K562 (cell line): ENCODE data around the gene HSPB1. TPM values are rescaled to one million over a fixed set of nuclear protein-coding genes. Genes with fewer than 3 reads are reported as not detected.

ENCODE experiments used
- EGR1 ChIP-seq: fragments of 450-650 bp; conservative IDR thresholded peaks from 2 replicates; pipeline ENCODE4 v1.6.1; 2017; ENCODE audit warnings: mild to moderate bottlenecking
- FOS ChIP-seq: IDR thresholded peaks from 3 replicates; pipeline ENCODE4 v1.6.1; 2011; ENCODE audit not compliant: insufficient read length; ENCODE audit errors: extremely low read depth
- HDAC3 ChIP-seq: fragments of 450-650 bp; IDR thresholded peaks from 2 replicates; pipeline ENCODE4 v1.6.1; 2018; ENCODE audit warnings: borderline replicate concordance, mild to moderate bottlenecking, moderate library complexity; ENCODE audit not compliant: partially characterized antibody
- IFI16 ChIP-seq: fragments of 250-450 bp; sonication (Bioruptor Pico); IDR thresholded peaks from 2 replicates; pipeline ENCODE4 v2.1.2; 2022; ENCODE audit warnings: mild to moderate bottlenecking, inconsistent platforms
- JUND ChIP-seq, 2 experiments: IDR thresholded peaks; 2 replicates in 1 of 2; 3 replicates in 1 of 2; pipeline ENCODE4 v1.6.1; 2011; ENCODE audit warnings: borderline replicate concordance in 2 of 2, low read depth in 2 of 2, low read length in 2 of 2, improper control_type of control experiment in 1 of 2, missing biosample characterization in 1 of 2, missing genetic modification characterization in 1 of 2, missing genetic modification reagents in 1 of 2
- MTA1 ChIP-seq: fragments of 450-650 bp; IDR thresholded peaks from 2 replicates; pipeline ENCODE4 v1.6.1; 2017; ENCODE audit warnings: borderline replicate concordance
- MTF1 ChIP-seq: fragments of 250-450 bp; sonication (Bioruptor Pico); IDR thresholded peaks from 2 replicates; pipeline ENCODE4 v1.9.0; 2021; ENCODE audit warnings: moderate library complexity, mild to moderate bottlenecking, inconsistent platforms, borderline replicate concordance
- PCBP1 ChIP-seq: fragments of 200-400 bp; formaldehyde crosslinking; IDR thresholded peaks from 2 replicates; pipeline ENCODE4 v1.6.1; 2018; ENCODE audit warnings: mild to moderate bottlenecking, low read depth, low read length; ENCODE audit not compliant: poor library complexity, severe bottlenecking
- PRMT5 ChIP-seq: sonication (generic); formaldehyde crosslinking; IDR thresholded peaks from 2 replicates; pipeline ENCODE4 v1.5.0; 2020; ENCODE audit warnings: missing genetic modification reagents
- PYGO2 ChIP-seq: fragments of 450-650 bp; IDR thresholded peaks from 2 replicates; pipeline ENCODE4 v1.6.1; 2016; ENCODE audit warnings: mild to moderate bottlenecking, missing genetic modification characterization, moderate library complexity, missing compliant biosample characterization
- RCOR1 ChIP-seq, 2 experiments: IDR thresholded peaks; 2 replicates each; pipeline ENCODE4 v1.6.1; 2012; ENCODE audit warnings: low read depth in 2 of 2, low read length in 2 of 2, borderline replicate concordance in 1 of 2, improper control_type of control experiment in 1 of 2
- SMAD2 ChIP-seq: fragments of 150-350 bp; IDR thresholded peaks from 2 replicates; pipeline ENCODE4 v1.6.1; 2014; ENCODE audit warnings: low read depth, mild to moderate bottlenecking, low read length
- STAG1 ChIP-seq: sonication (generic); formaldehyde crosslinking; IDR thresholded peaks from 2 replicates; pipeline ENCODE4 v1.5.0; 2020; ENCODE audit warnings: missing genetic modification reagents, borderline replicate concordance
- ZNF175 ChIP-seq: fragments of 200-800 bp; sonication (Bioruptor generic); IDR thresholded peaks from 2 replicates; pipeline ENCODE4 v1.6.1; 2016; ENCODE audit warnings: low read depth, mild to moderate bottlenecking, missing genetic modification characterization, missing compliant biosample characterization
- ZNF347 ChIP-seq: fragments of 450-650 bp; formaldehyde crosslinking; IDR thresholded peaks from 2 replicates; pipeline ENCODE4 v1.4.0; 2020; ENCODE audit warnings: low read depth, mild to moderate bottlenecking, moderate library complexity
- ZNF584 ChIP-seq: fragments of 200-800 bp; sonication (Bioruptor generic); IDR thresholded peaks from 2 replicates; pipeline ENCODE4 v1.6.1; 2016; ENCODE audit warnings: low read depth, mild to moderate bottlenecking, missing genetic modification characterization, missing compliant biosample characterization
- ZSCAN32 ChIP-seq: fragments of 450-650 bp; formaldehyde crosslinking; IDR thresholded peaks from 2 replicates; pipeline ENCODE4 v1.4.0; 2020; ENCODE audit warnings: mild to moderate bottlenecking, moderate library complexity
- polyA plus RNA-seq, 8 experiments: library from polyadenylated mRNA; depleted of rRNA in 4 of 8; stranded (reverse) in 5 of 8; unstranded in 3 of 8; fragments of >200 nt; fragmentation: Nextera tagmentation in 2 of 8; fragmentation: Illumina TruSeq in 1 of 8; extraction: Ambion mirVana in 2 of 8; extraction: Trizol in 1 of 8; gene quantifications; 2 replicates each; pipeline versions ENCODE4 v1.2.1 to v1.2.3, GENCODE V29; 2011 to 2014; ENCODE audit warnings: inconsistent platforms in 1 of 8, missing spikeins in 1 of 8
- total RNA-seq, 7 experiments: library from RNA; depleted of rRNA in 6 of 7; stranded (reverse); fragments of >200 nt in 6 of 7; fragmentation: Illumina TruSeq in 2 of 7; extraction: Trizol in 2 of 7; gene quantifications; 2 replicates each; pipeline versions ENCODE4 v1.2.1 to v1.2.3, GENCODE V29; 2011 to 2021; ENCODE audit warnings: low replicate concordance in 1 of 7
- TF ChIP-seq, protein P1 (sequence below): sonication (generic); formaldehyde crosslinking; IDR thresholded peaks from 2 replicates; pipeline ENCODE4 v1.8.0; 2023; ENCODE audit warnings: mild to moderate bottlenecking, missing genetic modification reagents
- TF ChIP-seq, protein P2 (sequence below): fragments of 200-800 bp; sonication (Bioruptor generic); IDR thresholded peaks from 2 replicates; pipeline ENCODE4 v1.6.1; 2017; ENCODE audit warnings: missing genetic modification characterization, missing compliant biosample characterization
- TF ChIP-seq, protein P3 (sequence below): sonication (generic); formaldehyde crosslinking; IDR thresholded peaks from 2 replicates; pipeline ENCODE4 v1.8.0; 2023; ENCODE audit warnings: mild to moderate bottlenecking, missing genetic modification reagents

HSPB1 gene
- total and polyA plus RNA-seq, 9 of the 15 experiments (the other 6 are each of a cell fraction or from before 2014, with no cell fraction given) = 27.1 to 522 (median 138) TPM

DNA sequence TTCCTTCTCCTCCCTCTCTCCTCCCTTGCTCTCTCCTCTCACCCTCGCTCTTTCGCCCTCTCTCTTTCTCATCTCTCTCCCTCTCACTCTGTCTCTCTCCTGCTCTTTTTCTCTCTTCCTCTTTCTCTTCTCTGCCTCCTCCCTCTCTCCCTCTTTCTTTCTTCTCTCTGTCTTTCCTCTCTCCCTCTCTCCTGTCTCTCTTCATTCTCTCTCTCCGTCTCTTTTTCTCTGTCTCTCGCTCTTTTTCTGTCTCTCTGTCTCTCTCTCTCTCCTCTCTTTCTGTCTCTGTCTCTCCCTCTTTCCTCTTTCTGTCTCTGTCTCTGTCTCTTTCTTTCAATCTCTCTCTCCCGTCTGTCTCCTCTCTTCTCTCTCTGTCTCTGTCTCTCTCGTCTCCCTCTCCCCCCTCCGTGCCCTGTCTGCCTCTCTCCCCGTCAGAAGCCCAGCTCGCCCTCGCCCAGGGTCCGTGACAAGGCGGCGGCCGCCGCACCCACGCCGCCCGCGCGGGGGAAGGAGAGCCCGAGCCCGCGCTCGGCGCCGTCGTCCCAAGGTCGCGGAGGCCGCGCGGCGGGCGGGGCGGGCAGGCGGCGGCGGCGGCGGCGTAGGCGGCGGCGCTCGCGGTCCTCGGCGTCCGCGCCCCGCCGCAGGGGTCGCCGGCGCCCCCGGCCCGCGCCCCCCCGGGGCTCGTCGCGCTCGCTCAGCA lies 21.3 kb upstream of the HSPB1 start (continued):
- TF ChIP-seq, protein P1, sequence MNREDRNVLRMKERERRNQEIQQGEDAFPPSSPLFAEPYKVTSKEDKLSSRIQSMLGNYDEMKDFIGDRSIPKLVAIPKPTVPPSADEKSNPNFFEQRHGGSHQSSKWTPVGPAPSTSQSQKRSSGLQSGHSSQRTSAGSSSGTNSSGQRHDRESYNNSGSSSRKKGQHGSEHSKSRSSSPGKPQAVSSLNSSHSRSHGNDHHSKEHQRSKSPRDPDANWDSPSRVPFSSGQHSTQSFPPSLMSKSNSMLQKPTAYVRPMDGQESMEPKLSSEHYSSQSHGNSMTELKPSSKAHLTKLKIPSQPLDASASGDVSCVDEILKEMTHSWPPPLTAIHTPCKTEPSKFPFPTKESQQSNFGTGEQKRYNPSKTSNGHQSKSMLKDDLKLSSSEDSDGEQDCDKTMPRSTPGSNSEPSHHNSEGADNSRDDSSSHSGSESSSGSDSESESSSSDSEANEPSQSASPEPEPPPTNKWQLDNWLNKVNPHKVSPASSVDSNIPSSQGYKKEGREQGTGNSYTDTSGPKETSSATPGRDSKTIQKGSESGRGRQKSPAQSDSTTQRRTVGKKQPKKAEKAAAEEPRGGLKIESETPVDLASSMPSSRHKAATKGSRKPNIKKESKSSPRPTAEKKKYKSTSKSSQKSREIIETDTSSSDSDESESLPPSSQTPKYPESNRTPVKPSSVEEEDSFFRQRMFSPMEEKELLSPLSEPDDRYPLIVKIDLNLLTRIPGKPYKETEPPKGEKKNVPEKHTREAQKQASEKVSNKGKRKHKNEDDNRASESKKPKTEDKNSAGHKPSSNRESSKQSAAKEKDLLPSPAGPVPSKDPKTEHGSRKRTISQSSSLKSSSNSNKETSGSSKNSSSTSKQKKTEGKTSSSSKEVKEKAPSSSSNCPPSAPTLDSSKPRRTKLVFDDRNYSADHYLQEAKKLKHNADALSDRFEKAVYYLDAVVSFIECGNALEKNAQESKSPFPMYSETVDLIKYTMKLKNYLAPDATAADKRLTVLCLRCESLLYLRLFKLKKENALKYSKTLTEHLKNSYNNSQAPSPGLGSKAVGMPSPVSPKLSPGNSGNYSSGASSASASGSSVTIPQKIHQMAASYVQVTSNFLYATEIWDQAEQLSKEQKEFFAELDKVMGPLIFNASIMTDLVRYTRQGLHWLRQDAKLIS = 0 out of 2 replicates have a peak, but pooled peaks have one; percentile 34
- no peak for TF ChIP-seq ZNF584 (CRISPR knock-in tag)
- TF ChIP-seq FOS = no peak
- TF ChIP-seq ZSCAN32 (CRISPR knock-in tag) = no peak
- no peak for TF ChIP-seq JUND (IDR thresholded peaks at IDR 0.05; ENCODE audit: borderline replicate concordance, low read depth, low read length)
- TF ChIP-seq JUND (tag; IDR thresholded peaks at IDR 0.05; ENCODE audit: borderline replicate concordance, low read depth, low read length) = no peak
- peak; percentile 71 for TF ChIP-seq EGR1
- peak; percentile 87 for TF ChIP-seq MTA1
- TF ChIP-seq SMAD2 = no peak
- TF ChIP-seq, protein P2, sequence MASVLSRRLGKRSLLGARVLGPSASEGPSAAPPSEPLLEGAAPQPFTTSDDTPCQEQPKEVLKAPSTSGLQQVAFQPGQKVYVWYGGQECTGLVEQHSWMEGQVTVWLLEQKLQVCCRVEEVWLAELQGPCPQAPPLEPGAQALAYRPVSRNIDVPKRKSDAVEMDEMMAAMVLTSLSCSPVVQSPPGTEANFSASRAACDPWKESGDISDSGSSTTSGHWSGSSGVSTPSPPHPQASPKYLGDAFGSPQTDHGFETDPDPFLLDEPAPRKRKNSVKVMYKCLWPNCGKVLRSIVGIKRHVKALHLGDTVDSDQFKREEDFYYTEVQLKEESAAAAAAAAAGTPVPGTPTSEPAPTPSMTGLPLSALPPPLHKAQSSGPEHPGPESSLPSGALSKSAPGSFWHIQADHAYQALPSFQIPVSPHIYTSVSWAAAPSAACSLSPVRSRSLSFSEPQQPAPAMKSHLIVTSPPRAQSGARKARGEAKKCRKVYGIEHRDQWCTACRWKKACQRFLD (CRISPR knock-in tag) = no peak
- no peak for TF ChIP-seq IFI16 (CRISPR knock-in tag)
- no peak for TF ChIP-seq STAG1 (CRISPR knock-in tag)
- TF ChIP-seq PRMT5 (CRISPR knock-in tag) = no peak
- TF ChIP-seq MTF1 (CRISPR knock-in tag) = no peak
- no peak for TF ChIP-seq ZNF175 (CRISPR knock-in tag)
- TF ChIP-seq, protein P3, sequence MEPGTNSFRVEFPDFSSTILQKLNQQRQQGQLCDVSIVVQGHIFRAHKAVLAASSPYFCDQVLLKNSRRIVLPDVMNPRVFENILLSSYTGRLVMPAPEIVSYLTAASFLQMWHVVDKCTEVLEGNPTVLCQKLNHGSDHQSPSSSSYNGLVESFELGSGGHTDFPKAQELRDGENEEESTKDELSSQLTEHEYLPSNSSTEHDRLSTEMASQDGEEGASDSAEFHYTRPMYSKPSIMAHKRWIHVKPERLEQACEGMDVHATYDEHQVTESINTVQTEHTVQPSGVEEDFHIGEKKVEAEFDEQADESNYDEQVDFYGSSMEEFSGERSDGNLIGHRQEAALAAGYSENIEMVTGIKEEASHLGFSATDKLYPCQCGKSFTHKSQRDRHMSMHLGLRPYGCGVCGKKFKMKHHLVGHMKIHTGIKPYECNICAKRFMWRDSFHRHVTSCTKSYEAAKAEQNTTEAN (CRISPR knock-in tag) = no peak
- TF ChIP-seq RCOR1 (IDR thresholded peaks at IDR 0.05; ENCODE audit: borderline replicate concordance in 1 of 2, low read depth in 2 of 2, low read length in 2 of 2) = no peak
- TF ChIP-seq PYGO2 (tag) = no peak
- TF ChIP-seq PCBP1 = no peak
- TF ChIP-seq ZNF347 = no peak
- TF ChIP-seq HDAC3 = no peak
